Endothelial cell (in vitro differentiated cells): ENCODE results near the gene SLITRK4. TPM values are rescaled to one million over a fixed set of nuclear protein-coding genes. Genes with fewer than 3 reads are reported as not detected.

Experiments used
- DNase-seq: peaks from one replicate; pipeline ENCODE4 v3.0.0; 2021; ENCODE audit warnings: low spot score
- H3K27ac Mint-ChIP-seq: one replicate; pipeline ENCODE4 v1.8.0; 2021; ENCODE audit warnings: mixed read lengths, inconsistent platforms; ENCODE audit not compliant: unreplicated experiment
- H3K27me3 Mint-ChIP-seq: one replicate; pipeline ENCODE4 v1.8.0; 2021; ENCODE audit warnings: mild to moderate bottlenecking, moderate library complexity, mixed read lengths, inconsistent platforms; ENCODE audit not compliant: unreplicated experiment
- H3K36me3 Mint-ChIP-seq: one replicate; pipeline ENCODE4 v1.8.0; 2021; ENCODE audit warnings: mild to moderate bottlenecking, low read depth, mixed read lengths, inconsistent platforms; ENCODE audit not compliant: unreplicated experiment
- H3K4me1 Mint-ChIP-seq: one replicate; pipeline ENCODE4 v1.8.0; 2021; ENCODE audit warnings: mild to moderate bottlenecking, mixed read lengths, inconsistent platforms; ENCODE audit not compliant: unreplicated experiment
- H3K4me3 Mint-ChIP-seq: one replicate; pipeline ENCODE4 v1.8.0; 2021; ENCODE audit warnings: mild to moderate bottlenecking, mixed read lengths, inconsistent platforms; ENCODE audit not compliant: unreplicated experiment
- H3K9me3 Mint-ChIP-seq: one replicate; pipeline ENCODE4 v1.8.0; 2021; ENCODE audit warnings: mixed read lengths, inconsistent platforms; ENCODE audit not compliant: unreplicated experiment
- total RNA-seq: library from RNA; stranded (reverse); fragmentation: NEBNext Ultra II Directional; extraction: Animal tissue kit (Norgen Biotek cat#: 25700); gene quantifications from one replicate; pipeline ENCODE4 v1.2.1, GENCODE V29; 2021; ENCODE audit not compliant: unreplicated experiment
- TF ChIP-seq, protein P1 (sequence below): fragments of 200-600 bp; sonication (generic); IDR thresholded peaks from one replicate; pipeline ENCODE4 v1.5.0; 2021; ENCODE audit warnings: antibody characterized with exemption; ENCODE audit not compliant: unreplicated experiment

SLITRK4 gene
- total RNA-seq, 1 donor from 2014 or later = 7.3 TPM

DNA sequence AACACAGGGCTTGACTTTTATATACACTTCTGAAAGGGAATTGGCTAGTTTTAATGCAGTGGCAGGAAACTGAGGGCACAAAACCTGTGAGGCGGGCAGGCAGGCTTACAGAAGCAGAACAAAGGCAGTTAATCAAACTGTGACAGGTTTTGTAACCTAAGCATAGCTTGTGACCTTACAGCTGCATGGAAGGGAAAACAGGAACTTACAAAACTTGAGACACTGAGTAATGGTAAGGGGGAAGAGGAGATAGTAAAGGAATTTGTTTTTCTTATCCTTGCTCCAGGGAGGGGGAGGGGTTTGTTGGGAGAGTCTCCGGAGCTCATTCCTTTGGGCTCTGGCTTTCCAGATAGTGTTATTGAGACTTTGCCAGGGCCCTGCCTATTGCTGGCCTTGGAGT, 55.6 kb downstream of the SLITRK4 start:
- Mint-ChIP-seq H3K4me3 (no peak overlapping the region), H3K27me3 (no peaks in the 10 kb centered on the region), H3K4me1 (no peaks in the 10 kb centered on the region), H3K9me3 (no peaks in the 10 kb centered on the region), H3K36me3 (no peaks in the 10 kb centered on the region), H3K27ac (peak overlapping the region; percentile 75)
- TF ChIP-seq, protein P1, sequence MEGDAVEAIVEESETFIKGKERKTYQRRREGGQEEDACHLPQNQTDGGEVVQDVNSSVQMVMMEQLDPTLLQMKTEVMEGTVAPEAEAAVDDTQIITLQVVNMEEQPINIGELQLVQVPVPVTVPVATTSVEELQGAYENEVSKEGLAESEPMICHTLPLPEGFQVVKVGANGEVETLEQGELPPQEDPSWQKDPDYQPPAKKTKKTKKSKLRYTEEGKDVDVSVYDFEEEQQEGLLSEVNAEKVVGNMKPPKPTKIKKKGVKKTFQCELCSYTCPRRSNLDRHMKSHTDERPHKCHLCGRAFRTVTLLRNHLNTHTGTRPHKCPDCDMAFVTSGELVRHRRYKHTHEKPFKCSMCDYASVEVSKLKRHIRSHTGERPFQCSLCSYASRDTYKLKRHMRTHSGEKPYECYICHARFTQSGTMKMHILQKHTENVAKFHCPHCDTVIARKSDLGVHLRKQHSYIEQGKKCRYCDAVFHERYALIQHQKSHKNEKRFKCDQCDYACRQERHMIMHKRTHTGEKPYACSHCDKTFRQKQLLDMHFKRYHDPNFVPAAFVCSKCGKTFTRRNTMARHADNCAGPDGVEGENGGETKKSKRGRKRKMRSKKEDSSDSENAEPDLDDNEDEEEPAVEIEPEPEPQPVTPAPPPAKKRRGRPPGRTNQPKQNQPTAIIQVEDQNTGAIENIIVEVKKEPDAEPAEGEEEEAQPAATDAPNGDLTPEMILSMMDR = no peak
- peak; percentile 2 for DNase-seq

Other genes with a start within 250 kb of the SLITRK4 start
- gene SPANXN3, start 118.6 kb downstream of the SLITRK4 start, total RNA-seq = not detected
- gene SPANXN2, start 84.7 kb upstream of the SLITRK4 start, total RNA-seq = not detected
- not detected for gene UBE2NL, start 248.0 kb upstream of the SLITRK4 start, total RNA-seq